ENCODE results near the gene OVCA2.

GRCh38 chr17:1992541-1992940 is 49.3 kb upstream of the OVCA2 start:
- TF ChIP-seq CTCF (IDR thresholded peaks at IDR 0.05; ENCODE audit: poor library complexity), result no peak
- no peak for TF ChIP-seq EZH2phosphoT487 (IDR thresholded peaks at IDR 0.05; ENCODE audit: low read depth, severe bottlenecking, unreplicated experiment)

Data from hepatocyte (in vitro differentiated cells).